ENCODE measurements around the gene ZBED5. TPM values are rescaled to one million over a fixed set of nuclear protein-coding genes. Genes with fewer than 3 reads are reported as not detected.

The ZBED5 gene
- total and polyA plus RNA-seq, 7 donors, result 20.0 to 47.8 (median 26.4) TPM

DNA sequence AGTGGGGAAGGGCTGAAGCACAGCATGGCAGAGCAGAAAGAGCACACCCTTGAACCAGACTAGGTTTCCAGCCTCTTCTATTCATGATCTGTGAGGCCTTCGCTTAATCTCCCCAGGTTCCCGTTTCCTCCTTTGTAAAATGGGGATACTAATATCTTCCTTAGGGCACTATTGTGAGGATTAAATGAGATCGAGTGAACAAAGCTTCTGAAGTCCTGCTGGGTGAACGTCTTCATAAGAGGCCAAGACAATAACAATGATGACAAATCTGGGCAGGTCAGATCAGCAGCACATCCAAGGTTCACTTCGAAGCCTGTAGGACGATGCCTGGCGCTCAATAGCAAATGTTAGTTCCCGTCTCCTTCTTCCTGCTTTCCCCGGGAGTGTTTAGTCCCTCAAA is 38.6 kb upstream of the ZBED5 start:
- Histone ChIP-seq H3K4me1 (peaks cover 55% of the 10 kb centered on the region), H3K4me3 (peak overlapping the region; percentile 67), H3K27ac (peak overlapping the region; percentile 91), H3K27me3 (ENCODE audit: insufficient read depth in 3 of 3, low read length in 2 of 3) (no peaks in the 10 kb centered on the region), H3K36me3 (ENCODE audit: insufficient read depth in 1 of 2, low read depth in 1 of 2) (peaks cover 0 to 4% of the 10 kb centered on the region in 2 donors), H3K9me3 (no peaks in the 10 kb centered on the region)
- ATAC-seq (no peak), DNase-seq (no peak)
- WGBS, 3 donors, result 42 to 68% (median 49%) methylated on average over 9 of the region's 9 CpGs
- intact Hi-C loops (cut with DNase I), result loop anchor here in 1 of 2 donors (5.0 kb wide), 1 partner anchor 89 kb away; the partner anchor contains the start of gene EIF4G2
- no peak for TF ChIP-seq CTCF (IDR thresholded peaks at IDR 0.05)

DNA sequence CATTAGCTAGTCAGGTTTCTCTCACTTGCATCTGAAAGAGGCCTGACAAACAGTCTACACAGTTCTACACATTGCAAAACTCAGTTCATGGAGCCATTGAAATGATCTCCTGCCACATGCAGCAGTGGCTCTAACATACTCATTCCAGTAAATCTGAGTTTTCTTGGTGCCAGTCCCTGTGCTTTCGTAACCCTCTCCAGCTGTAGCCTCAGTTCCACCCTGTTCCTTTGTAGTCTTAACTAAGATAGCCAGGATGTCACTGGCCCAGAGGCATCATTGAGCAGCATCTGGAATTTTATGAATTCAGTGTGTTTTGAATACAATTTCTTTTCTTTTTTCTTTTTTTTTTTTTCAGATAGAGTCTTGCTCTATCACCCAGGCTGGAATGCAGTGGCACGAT is 37.4 kb upstream of the ZBED5 start:
- no peaks in the 10 kb centered on the region for H3K9me3 ChIP-seq
- ATAC-seq (no peak), DNase-seq (no peak)
- no peak for TF ChIP-seq CTCF (IDR thresholded peaks at IDR 0.05)
- H3K27ac ChIP-seq, result peak overlapping the region; percentile 81
- peaks cover 0 to 4% of the 10 kb centered on the region in 2 donors for H3K36me3 ChIP-seq (ENCODE audit: insufficient read depth in 1 of 2, low read depth in 1 of 2)
- intact Hi-C loops (cut with DNase I), result loop anchor here (1.0 to 5.0 kb wide), 2 partner anchors 33 to 88 kb away; partner anchors contain the start of gene EIF4G2 (in 1 of the 2)
- peaks cover 47% of the 10 kb centered on the region for H3K4me1 ChIP-seq
- no peak overlapping the region for H3K4me3 ChIP-seq
- WGBS, 3 donors, result 84 to 94% (median 88%) methylated on average over 2 of the region's 2 CpGs
- no peaks in the 10 kb centered on the region for H3K27me3 ChIP-seq (ENCODE audit: insufficient read depth in 3 of 3, low read length in 2 of 3)

DNA sequence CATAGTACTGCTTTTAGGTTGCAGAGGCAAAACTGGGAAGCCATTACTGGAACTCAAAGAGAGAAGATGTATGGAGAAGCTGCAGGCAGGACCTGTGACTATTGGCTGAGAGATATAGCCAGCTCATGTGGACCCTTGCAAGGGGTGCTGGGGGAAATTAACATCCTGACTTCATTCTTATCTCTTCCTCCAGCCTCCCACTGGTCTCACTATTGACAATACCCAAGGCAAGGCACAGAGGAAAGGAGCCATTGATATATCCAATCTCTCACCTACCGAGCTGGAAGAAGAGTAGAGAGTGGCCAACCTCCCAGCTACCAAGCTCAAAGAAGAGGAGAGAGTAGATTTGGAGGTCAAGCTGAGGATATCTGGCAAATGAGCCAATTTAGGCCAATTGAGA is 36.8 kb upstream of the ZBED5 start:
- Histone ChIP-seq H3K4me1 (peaks cover 47% of the 10 kb centered on the region), H3K4me3 (no peak overlapping the region), H3K36me3 (ENCODE audit: insufficient read depth in 1 of 2, low read depth in 1 of 2) (peaks cover 0 to 4% of the 10 kb centered on the region in 2 donors), H3K27me3 (ENCODE audit: insufficient read depth in 3 of 3, low read length in 2 of 3) (no peaks in the 10 kb centered on the region), H3K9me3 (no peaks in the 10 kb centered on the region), H3K27ac (peak overlapping the region; percentile 81)
- DNase-seq, result no peak
- TF ChIP-seq CTCF (IDR thresholded peaks at IDR 0.05), result no peak
- no peak for ATAC-seq
- WGBS, 3 donors, result 60 to 81% (median 78%) methylated on average over 1 of the region's 1 CpG
- intact Hi-C loops (cut with DNase I), result loop anchor here (1.0 to 5.0 kb wide), 2 partner anchors 32 to 87 kb away; partner anchors contain the start of gene EIF4G2 (in 1 of the 2)

GRCh38 chr11:10893714-10894151 is 35.9 kb upstream of the ZBED5 start:
- H3K27me3 ChIP-seq (ENCODE audit: insufficient read depth in 3 of 3, low read length in 2 of 3), result no peaks in the 10 kb centered on the region
- DNase-seq (no peak), ATAC-seq (peak in 2 of 4 donors; percentile 21 to 36)
- TF ChIP-seq CTCF (IDR thresholded peaks at IDR 0.05), result peak; percentile 35
- no peak overlapping the region for H3K4me3 ChIP-seq
- peaks cover 42% of the 10 kb centered on the region for H3K4me1 ChIP-seq
- peak overlapping the region; percentile 81 for H3K27ac ChIP-seq
- peaks cover 0 to 4% of the 10 kb centered on the region in 2 donors for H3K36me3 ChIP-seq (ENCODE audit: insufficient read depth in 1 of 2, low read depth in 1 of 2)
- no peaks in the 10 kb centered on the region for H3K9me3 ChIP-seq
- intact Hi-C loops (cut with DNase I), result no loop called here

DNA sequence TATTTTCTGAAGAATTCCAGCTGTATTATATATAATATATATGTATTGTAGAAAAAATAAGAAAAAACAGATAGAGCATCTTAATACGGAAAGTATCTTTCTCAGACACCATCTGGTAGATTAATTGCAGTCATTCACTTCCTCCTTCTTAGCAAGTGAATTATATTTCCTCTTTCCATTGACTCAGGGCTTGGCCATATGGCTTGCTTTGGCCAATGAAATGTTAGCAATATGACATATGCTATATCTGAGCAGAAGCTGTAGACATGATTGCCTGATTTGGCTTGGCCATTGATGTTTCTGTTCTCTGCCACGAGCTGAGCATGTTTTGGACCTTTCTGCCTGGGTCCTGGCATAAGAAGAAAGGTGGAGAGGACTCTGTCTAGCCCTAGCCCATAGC is 34.4 kb upstream of the ZBED5 start:
- TF ChIP-seq CTCF (IDR thresholded peaks at IDR 0.05), result no peak
- Histone ChIP-seq H3K27ac (peak overlapping the region; percentile 81), H3K9me3 (no peaks in the 10 kb centered on the region)

More for the DNA sequence above, 34.4 kb upstream of the ZBED5 start:
- Histone ChIP-seq H3K4me1 (peaks cover 38% of the 10 kb centered on the region), H3K36me3 (ENCODE audit: insufficient read depth in 1 of 2, low read depth in 1 of 2) (peaks cover 0 to 4% of the 10 kb centered on the region in 2 donors), H3K4me3 (no peak overlapping the region), H3K27me3 (ENCODE audit: insufficient read depth in 3 of 3, low read length in 2 of 3) (no peaks in the 10 kb centered on the region)
- intact Hi-C loops (cut with DNase I), result no loop called here
- ATAC-seq (no peak), DNase-seq (no peak)
- WGBS, 3 donors, result 45 to 58% (median 51%) methylated on average over 2 of the region's 2 CpGs

All from psoas muscle (tissue), 8 donors.